Neural progenitor cell (in vitro differentiated cells): Measurements from ENCODE around the gene GNA14. TPM values are rescaled to one million over a fixed set of nuclear protein-coding genes. Genes with fewer than 3 reads are reported as not detected.

Experiments
- DNase-seq: peaks from one replicate; pipeline ENCODE4 v3.0.0-alpha.2; 2016; ENCODE audit warnings: low spot score
- H2AFZ ChIP-seq: fragments of 200-600 bp; sonication (generic); replicated peaks from 2 replicates; pipeline ENCODE4 v1.6.1; 2016; ENCODE audit warnings: antibody characterized with exemption
- H3F3A ChIP-seq: fragments of 200-600 bp; sonication (generic); 2 replicates; pipeline ENCODE4 v1.6.1; 2016; ENCODE audit warnings: antibody characterized with exemption, low read depth
- H3K27ac ChIP-seq: fragments of 200-600 bp; sonication (generic); 2 replicates; pipeline ENCODE4 v1.5.1; 2016; ENCODE audit warnings: mild to moderate bottlenecking
- H3K27me3 ChIP-seq: fragments of 200-600 bp; sonication (generic); 2 replicates; pipeline ENCODE4 v1.6.1; 2016; ENCODE audit warnings: mild to moderate bottlenecking, moderate library complexity
- H3K36me3 ChIP-seq: fragments of 200-600 bp; sonication (generic); 2 replicates; pipeline ENCODE4 v1.5.1; 2016
- H3K4me1 ChIP-seq: fragments of 200-600 bp; sonication (generic); 2 replicates; pipeline ENCODE4 v1.6.1; 2016; ENCODE audit warnings: mixed run types
- H3K4me2 ChIP-seq: fragments of 200-600 bp; sonication (generic); 2 replicates; pipeline ENCODE4 v1.6.1; 2016
- H3K4me3 ChIP-seq: fragments of 200-600 bp; sonication (generic); 2 replicates; pipeline ENCODE4 v1.5.1; 2016
- H3K79me2 ChIP-seq: fragments of 200-600 bp; sonication (generic); 2 replicates; pipeline ENCODE4 v1.6.1; 2016; ENCODE audit warnings: low read depth
- H3K9ac ChIP-seq: fragments of 200-600 bp; sonication (generic); 2 replicates; pipeline ENCODE4 v1.6.1; 2016
- H3K9me3 ChIP-seq: fragments of 200-600 bp; sonication (generic); 2 replicates; pipeline ENCODE4 v1.5.1; 2016; ENCODE audit warnings: low read depth
- H4K20me1 ChIP-seq: fragments of 200-600 bp; sonication (generic); 2 replicates; pipeline ENCODE4 v1.6.1; 2016; ENCODE audit warnings: low read depth
- H3K27ac Mint-ChIP-seq: 3 replicates; pipeline ENCODE4 v1.8.0; 2021; ENCODE audit warnings: mixed read lengths
- H3K27me3 Mint-ChIP-seq: 2 replicates; pipeline ENCODE4 v1.8.0; 2022; ENCODE audit warnings: low read depth, mild to moderate bottlenecking, inconsistent platforms, moderate library complexity, mixed read lengths; ENCODE audit not compliant: insufficient read depth
- H3K36me3 Mint-ChIP-seq: 3 replicates; pipeline ENCODE4 v1.8.0; 2021; ENCODE audit warnings: mixed read lengths
- H3K4me1 Mint-ChIP-seq: 3 replicates; pipeline ENCODE4 v1.8.0; 2021; ENCODE audit warnings: mixed read lengths
- H3K4me3 Mint-ChIP-seq: 3 replicates; pipeline ENCODE4 v1.8.0; 2021; ENCODE audit warnings: mild to moderate bottlenecking, moderate library complexity, mixed read lengths
- H3K9me3 Mint-ChIP-seq: 3 replicates; pipeline ENCODE4 v1.8.0; 2020; ENCODE audit warnings: mixed read lengths
- CTCF ChIP-seq: fragments of 200-600 bp; sonication (generic); IDR thresholded peaks from 2 replicates; pipeline ENCODE4 v1.5.1; 2017; ENCODE audit warnings: antibody characterized with exemption, mild to moderate bottlenecking
- EZH2 ChIP-seq: fragments of 200-600 bp; sonication (generic); IDR thresholded peaks from 2 replicates; pipeline ENCODE4 v1.6.1; 2017; ENCODE audit warnings: antibody characterized with exemption, mild to moderate bottlenecking, moderate library complexity
- EZH2phosphoT487 ChIP-seq: fragments of 200-600 bp; sonication (generic); IDR thresholded peaks from 2 replicates; pipeline ENCODE4 v1.6.1; 2017; ENCODE audit warnings: antibody characterized with exemption
- total RNA-seq: library from RNA; depleted of rRNA; stranded (reverse); fragments of >200 nt; gene quantifications from 2 replicates; pipeline ENCODE4 v1.2.3, GENCODE V29; 2015; ENCODE audit warnings: low replicate concordance

The GNA14 gene
- total RNA-seq, 1 donor from 2014 or later: not detected

- Histone ChIP-seq H3K9ac (no peak overlapping the region), H3F3A (no peaks in the 10 kb centered on the region), H3K27me3 (no peaks in the 10 kb centered on the region), H3K4me3 (no peak overlapping the region), H3K4me2 (no peak overlapping the region), H3K36me3 (no peaks in the 10 kb centered on the region), H3K27ac (no peak overlapping the region), H4K20me1 (no peaks in the 10 kb centered on the region), H3K79me2 (no peaks in the 10 kb centered on the region), H3K4me1 (peaks cover 5% of the 10 kb centered on the region), H3K9me3 (no peaks in the 10 kb centered on the region), H2AFZ (no peak overlapping the region)
- TF ChIP-seq EZH2phosphoT487: no peak
- no peak for TF ChIP-seq EZH2
- TF ChIP-seq CTCF: no peak
- no peak for DNase-seq
- H3K9me3 Mint-ChIP-seq: no peaks in the 10 kb centered on the region
- no peak overlapping the region for H3K4me3 Mint-ChIP-seq
- no peaks in the 10 kb centered on the region for H3K4me1 Mint-ChIP-seq
- H3K27ac Mint-ChIP-seq: no peak overlapping the region
- peaks cover 7% of the 10 kb centered on the region for H3K27me3 Mint-ChIP-seq
- no peaks in the 10 kb centered on the region for H3K36me3 Mint-ChIP-seq
Observed at GRCh38 chr9:77512876-77513275, 135.2 kb downstream of the GNA14 start.

DNA sequence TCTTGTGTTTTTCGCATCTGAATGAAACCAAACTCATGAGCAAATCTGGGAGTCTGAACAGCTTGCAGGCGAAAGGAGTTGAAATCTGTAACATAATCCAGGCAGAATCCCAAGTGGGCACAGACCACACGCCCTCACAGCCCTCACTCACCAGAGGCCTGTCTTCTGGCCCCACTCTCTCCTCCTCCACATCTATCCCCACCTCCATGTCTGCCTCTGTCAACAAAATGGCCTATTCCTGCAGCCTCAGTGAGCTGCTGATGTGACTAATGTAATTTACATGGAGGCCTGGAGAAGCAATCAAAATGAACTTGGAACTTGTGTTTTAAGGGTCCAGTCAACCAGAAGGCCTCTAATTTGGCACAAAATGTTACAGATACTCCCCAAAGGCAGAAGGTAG lies 136.6 kb downstream of the GNA14 start:
- peaks cover 5% of the 10 kb centered on the region for H3K4me1 ChIP-seq
- H4K20me1 ChIP-seq: no peaks in the 10 kb centered on the region
- H3K9me3 Mint-ChIP-seq: no peaks in the 10 kb centered on the region
- no peaks in the 10 kb centered on the region for H3K36me3 Mint-ChIP-seq
- TF ChIP-seq EZH2: no peak
- no peak for TF ChIP-seq EZH2phosphoT487
- no peak for TF ChIP-seq CTCF
- H2AFZ ChIP-seq: no peak overlapping the region
- DNase-seq: no peak
- no peak overlapping the region for H3K27ac Mint-ChIP-seq
- peaks cover 5% of the 10 kb centered on the region for H3K27me3 Mint-ChIP-seq
- H3K4me3 ChIP-seq: no peak overlapping the region
- no peak overlapping the region for H3K4me2 ChIP-seq
- H3K27ac ChIP-seq: no peak overlapping the region
- H3K36me3 ChIP-seq: no peaks in the 10 kb centered on the region
- no peak overlapping the region for H3K9ac ChIP-seq
- no peak overlapping the region for H3K4me3 Mint-ChIP-seq
- no peaks in the 10 kb centered on the region for H3K9me3 ChIP-seq
- H3K27me3 ChIP-seq: no peaks in the 10 kb centered on the region
- no peaks in the 10 kb centered on the region for H3F3A ChIP-seq
- no peaks in the 10 kb centered on the region for H3K4me1 Mint-ChIP-seq
- H3K79me2 ChIP-seq: no peaks in the 10 kb centered on the region

- Histone ChIP-seq H2AFZ (no peak overlapping the region), H3F3A (no peaks in the 10 kb centered on the region), H3K4me1 (peaks cover 5% of the 10 kb centered on the region), H3K9me3 (no peaks in the 10 kb centered on the region), H3K4me3 (no peak overlapping the region), H3K27ac (no peak overlapping the region), H3K9ac (no peak overlapping the region), H3K4me2 (no peak overlapping the region), H3K36me3 (no peaks in the 10 kb centered on the region), H3K27me3 (no peaks in the 10 kb centered on the region), H4K20me1 (no peaks in the 10 kb centered on the region), H3K79me2 (no peaks in the 10 kb centered on the region)
- TF ChIP-seq EZH2: no peak
- no peak for TF ChIP-seq CTCF
- no peak for TF ChIP-seq EZH2phosphoT487
- H3K36me3 Mint-ChIP-seq: no peaks in the 10 kb centered on the region
- no peaks in the 10 kb centered on the region for H3K9me3 Mint-ChIP-seq
- H3K4me3 Mint-ChIP-seq: no peak overlapping the region
- H3K27me3 Mint-ChIP-seq: peaks cover 6% of the 10 kb centered on the region
- no peak for DNase-seq
- H3K4me1 Mint-ChIP-seq: no peaks in the 10 kb centered on the region
- H3K27ac Mint-ChIP-seq: no peak overlapping the region
Observed at GRCh38 chr9:77510666-77511065, 137.5 kb downstream of the GNA14 start.
